Activated gamma-delta T cell treated with anti-CD3 and anti-CD28 coated beads, Interleukin-2, amount 50 U/mL, for 16 hours (primary cell): ENCODE measurements around the gene LYPD4.
"Not testable (repeated sequence)": the region's sequence is repeated elsewhere in the genome, so short reads cannot be mapped to it uniquely, and the experiment has no call there.

ENCODE experiments used
- DNase-seq: peaks from one replicate; pipeline ENCODE4 v3.0.0-alpha.2; 2020; ENCODE audit warnings: low read depth

The LYPD4 gene

GRCh38 chr19:41844601-41845000, at the start of gene LYPD4:
TSS of gene LYPD4 (minus strand) at chr19:41844683. CDS start at chr19:41839285, 5,398 bp downstream.
- DNase-seq = no peak

- no peak for DNase-seq
Observed at GRCh38 chr19:41893899-41894298, 49.4 kb upstream of the LYPD4 start.

GRCh38 chr19:41892173-41892902, 47.9 kb upstream of the LYPD4 start:
- no peak for DNase-seq

- no peak for DNase-seq
Observed at GRCh38 chr19:41890936-41891335, 46.5 kb upstream of the LYPD4 start.

- DNase-seq = no peak
Observed at GRCh38 chr19:41889896-41890295, 45.4 kb upstream of the LYPD4 start.

GRCh38 chr19:41888926-41889325, 44.4 kb upstream of the LYPD4 start:
- no peak for DNase-seq

GRCh38 chr19:41887711-41888382, 43.4 kb upstream of the LYPD4 start:
- DNase-seq = peak; percentile 87

GRCh38 chr19:41886761-41887710, 42.6 kb upstream of the LYPD4 start:
- DNase-seq = peak; percentile 70

- DNase-seq = peak; percentile 79
Observed at GRCh38 chr19:41883821-41884733, 39.6 kb upstream of the LYPD4 start.

- no peak for DNase-seq
Observed at GRCh38 chr19:41883463-41883820, 39.0 kb upstream of the LYPD4 start.

GRCh38 chr19:41882568-41883462, 38.3 kb upstream of the LYPD4 start, which contains the start of gene ARHGEF1:
TSS of gene ARHGEF1 (plus strand) at chr19:41883184. CDS start at chr19:41888083, 4,899 bp downstream.
- DNase-seq = peak; percentile 45

GRCh38 chr19:41880329-41880708, 35.8 kb upstream of the LYPD4 start:
- DNase-seq = no peak

- DNase-seq = no peak
Observed at GRCh38 chr19:41879670-41880328, 35.3 kb upstream of the LYPD4 start.

- no peak for DNase-seq
Observed at GRCh38 chr19:41879080-41879479, 34.6 kb upstream of the LYPD4 start.

GRCh38 chr19:41877916-41878905, 33.7 kb upstream of the LYPD4 start:
- no peak for DNase-seq

- no peak for DNase-seq
Observed at GRCh38 chr19:41876847-41877832, 32.7 kb upstream of the LYPD4 start, which contains the start of gene CD79A. TSS of gene CD79A (plus strand) at chr19:41877279. CDS start at chr19:41877305, 26 bp downstream.

GRCh38 chr19:41875973-41876372, 31.5 kb upstream of the LYPD4 start:
- DNase-seq = not testable (repeated sequence)
